Mesendoderm (in vitro differentiated cells): Measurements from ENCODE around the gene NOVA1.

Source experiments
- DNase-seq: peaks from one replicate; pipeline ENCODE4 v3.0.0; 2013
- H2AK5ac ChIP-seq: 2 replicates; pipeline ENCODE4 v1.6.1; 2013; ENCODE audit warnings: low read length, inconsistent platforms
- H2BK120ac ChIP-seq: 2 replicates; pipeline ENCODE4 v1.6.1; 2013; ENCODE audit warnings: low read depth, mild to moderate bottlenecking, low read length, moderate library complexity, mixed read lengths
- H2BK15ac ChIP-seq: replicated peaks from 2 replicates; pipeline ENCODE4 v1.6.1; 2013; ENCODE audit warnings: low read depth, mild to moderate bottlenecking, moderate library complexity
- H2BK5ac ChIP-seq: 2 replicates; pipeline ENCODE4 v1.6.1; 2013; ENCODE audit warnings: low read length, inconsistent platforms
- H3K18ac ChIP-seq: 2 replicates; pipeline ENCODE4 v1.6.1; 2013; ENCODE audit warnings: mild to moderate bottlenecking, low read length, mixed read lengths
- H3K23ac ChIP-seq: one replicate; pipeline ENCODE4 v1.6.1; 2013; ENCODE audit warnings: low read length
- H3K27ac ChIP-seq: 2 replicates; pipeline ENCODE4 v1.5.1; 2013; ENCODE audit warnings: low read depth, mild to moderate bottlenecking, inconsistent platforms, low read length, moderate library complexity
- H3K27me3 ChIP-seq: 2 replicates; pipeline ENCODE4 v1.6.1; 2013; ENCODE audit warnings: low read length, control low read depth, mild to moderate bottlenecking, inconsistent platforms; ENCODE audit not compliant: insufficient read depth, poor library complexity
- H3K36me3 ChIP-seq: 2 replicates; pipeline ENCODE4 v1.6.1; 2013; ENCODE audit warnings: low read length, inconsistent platforms; ENCODE audit not compliant: control insufficient read depth, insufficient read depth
- H3K4ac ChIP-seq: one replicate; pipeline ENCODE4 v1.6.1; 2013; ENCODE audit warnings: low read depth, mild to moderate bottlenecking, low read length, moderate library complexity
- H3K4me1 ChIP-seq: 2 replicates; pipeline ENCODE4 v1.6.1; 2013; ENCODE audit warnings: low read depth, low read length, inconsistent platforms; ENCODE audit not compliant: control insufficient read depth
- H3K4me2 ChIP-seq: 2 replicates; pipeline ENCODE4 v1.6.1; 2013; ENCODE audit warnings: low read length
- H3K4me3 ChIP-seq: 2 replicates; pipeline ENCODE4 v1.5.1; 2013; ENCODE audit warnings: mild to moderate bottlenecking, low read length
- H3K56ac ChIP-seq: one replicate; pipeline ENCODE4 v1.6.1; 2013; ENCODE audit warnings: low read length
- H3K79me1 ChIP-seq: 2 replicates; pipeline ENCODE4 v1.6.1; 2013; ENCODE audit warnings: low read length, inconsistent platforms
- H3K79me2 ChIP-seq: 2 replicates; pipeline ENCODE4 v1.6.1; 2013; ENCODE audit warnings: mild to moderate bottlenecking, low read length; ENCODE audit not compliant: control insufficient read depth, insufficient read depth
- H3K9ac ChIP-seq: 2 replicates; pipeline ENCODE4 v1.6.1; 2013; ENCODE audit warnings: low read length, inconsistent platforms
- H4K5ac ChIP-seq: one replicate; pipeline ENCODE4 v1.6.1; 2013; ENCODE audit warnings: low read length
- H4K8ac ChIP-seq: one replicate; pipeline ENCODE4 v1.6.1; 2013; ENCODE audit warnings: low read depth, mild to moderate bottlenecking, control low read depth, low read length, moderate library complexity
- WGBS: extraction: QIAGEN DNeasy Blood & Tissue Kit; methylation state at CpG from one replicate; pipeline ENCODE4 v1.1.7; 2013; ENCODE audit warnings: low lambda C conversion rate, missing lambda C conversion rate; ENCODE audit not compliant: insufficient coverage; ENCODE audit errors: extremely low coverage; 5-methylcytosine and 5-hydroxymethylcytosine counted together

Gene NOVA1

GRCh38 chr14:26596543-26597061 lies 1.2 kb downstream of the NOVA1 start:
- no CpG with 5 or more reads among the region's 21 CpGs for WGBS
- H4K8ac ChIP-seq: no peak overlapping the region
- H2BK120ac ChIP-seq: no peak overlapping the region
- H3K27me3 ChIP-seq: no peaks in the 10 kb centered on the region
- peak overlapping the region; percentile 21 for H3K4ac ChIP-seq
- H3K4me2 ChIP-seq: peak overlapping the region; percentile 88
- H3K4me1 ChIP-seq: no peaks in the 10 kb centered on the region
- no peaks in the 10 kb centered on the region for H3K36me3 ChIP-seq
- no peak overlapping the region for H3K23ac ChIP-seq
- no peaks in the 10 kb centered on the region for H3K79me1 ChIP-seq
- H3K27ac ChIP-seq: no peak overlapping the region
- H3K9ac ChIP-seq: peak overlapping the region; percentile 36
- H3K56ac ChIP-seq: peak overlapping the region; percentile 6
- H2AK5ac ChIP-seq: no peak overlapping the region
- peak overlapping the region; percentile 82 for H3K18ac ChIP-seq
- no peak overlapping the region for H4K5ac ChIP-seq
- H3K4me3 ChIP-seq: peak overlapping the region; percentile 16
- H2BK15ac ChIP-seq: no peak overlapping the region
- H2BK5ac ChIP-seq: no peak overlapping the region
- peak; percentile 6 for DNase-seq
- H3K79me2 ChIP-seq: no peaks in the 10 kb centered on the region

- no peak overlapping the region for H2BK15ac ChIP-seq
- peak overlapping the region; percentile 36 for H3K9ac ChIP-seq
- no peak overlapping the region for H3K18ac ChIP-seq
- H3K4ac ChIP-seq: no peak overlapping the region
- H3K79me2 ChIP-seq: no peaks in the 10 kb centered on the region
- no peaks in the 10 kb centered on the region for H3K27me3 ChIP-seq
- H3K56ac ChIP-seq: peak overlapping the region; percentile 6
- no peak for DNase-seq
- no peaks in the 10 kb centered on the region for H3K36me3 ChIP-seq
- WGBS: no CpG with 5 or more reads among the region's 8 CpGs
- H3K27ac ChIP-seq: no peak overlapping the region
- H2BK120ac ChIP-seq: no peak overlapping the region
- H4K8ac ChIP-seq: no peak overlapping the region
- H3K23ac ChIP-seq: no peak overlapping the region
- no peaks in the 10 kb centered on the region for H3K4me1 ChIP-seq
- H4K5ac ChIP-seq: no peak overlapping the region
- no peak overlapping the region for H2BK5ac ChIP-seq
- peak overlapping the region; percentile 16 for H3K4me3 ChIP-seq
- H2AK5ac ChIP-seq: no peak overlapping the region
- peak overlapping the region; percentile 88 for H3K4me2 ChIP-seq
- no peaks in the 10 kb centered on the region for H3K79me1 ChIP-seq
These were observed 1.8 kb downstream of the NOVA1 start for GRCh38 chr14:26595926-26596542.

- no CpG with 5 or more reads among the region's 2 CpGs for WGBS
These were observed 2.9 kb downstream of the NOVA1 start for GRCh38 chr14:26594756-26595545.

GRCh38 chr14:26594148-26594547 lies 3.7 kb downstream of the NOVA1 start:
- Histone ChIP-seq H4K8ac (no peak overlapping the region), H2AK5ac (no peak overlapping the region), H3K36me3 (no peaks in the 10 kb centered on the region), H3K18ac (no peak overlapping the region), H3K56ac (no peak overlapping the region), H3K79me2 (no peaks in the 10 kb centered on the region), H3K4me2 (no peak overlapping the region), H3K4me3 (no peak overlapping the region), H3K27ac (no peak overlapping the region), H3K27me3 (no peaks in the 10 kb centered on the region), H2BK15ac (no peak overlapping the region), H3K79me1 (no peaks in the 10 kb centered on the region), H2BK5ac (no peak overlapping the region), H4K5ac (no peak overlapping the region), H3K23ac (no peak overlapping the region), H3K4me1 (no peaks in the 10 kb centered on the region), H3K4ac (no peak overlapping the region), H2BK120ac (no peak overlapping the region), H3K9ac (no peak overlapping the region)
- no peak for DNase-seq
- no CpG with 5 or more reads among the region's 2 CpGs for WGBS

More at GRCh38 chr14:26594756-26595545, 2.9 kb downstream of the NOVA1 start:
- Histone ChIP-seq H2AK5ac (no peak overlapping the region), H4K5ac (no peak overlapping the region), H3K9ac (no peak overlapping the region), H3K36me3 (no peaks in the 10 kb centered on the region), H3K23ac (no peak overlapping the region), H3K18ac (no peak overlapping the region), H2BK120ac (no peak overlapping the region), H2BK5ac (no peak overlapping the region), H2BK15ac (no peak overlapping the region), H3K27me3 (no peaks in the 10 kb centered on the region), H3K79me1 (no peaks in the 10 kb centered on the region), H4K8ac (no peak overlapping the region), H3K27ac (no peak overlapping the region), H3K56ac (no peak overlapping the region), H3K79me2 (no peaks in the 10 kb centered on the region), H3K4me3 (no peak overlapping the region), H3K4ac (no peak overlapping the region), H3K4me1 (no peaks in the 10 kb centered on the region), H3K4me2 (no peak overlapping the region)
- no peak for DNase-seq

- H3K9ac ChIP-seq: no peak overlapping the region
- no peak overlapping the region for H3K4ac ChIP-seq
- no peaks in the 10 kb centered on the region for H3K79me1 ChIP-seq
- no peak overlapping the region for H3K23ac ChIP-seq
- no peak overlapping the region for H3K18ac ChIP-seq
- H3K56ac ChIP-seq: no peak overlapping the region
- H3K27me3 ChIP-seq: no peaks in the 10 kb centered on the region
- WGBS: 100% methylated on average over 2 of the region's 4 CpGs
- H3K36me3 ChIP-seq: no peaks in the 10 kb centered on the region
- DNase-seq: no peak
- no peaks in the 10 kb centered on the region for H3K4me1 ChIP-seq
- no peak overlapping the region for H2BK5ac ChIP-seq
- no peak overlapping the region for H3K27ac ChIP-seq
- H2BK15ac ChIP-seq: no peak overlapping the region
- H3K4me2 ChIP-seq: no peak overlapping the region
- no peak overlapping the region for H4K8ac ChIP-seq
- no peak overlapping the region for H4K5ac ChIP-seq
- H3K79me2 ChIP-seq: no peaks in the 10 kb centered on the region
- no peak overlapping the region for H2AK5ac ChIP-seq
- H3K4me3 ChIP-seq: no peak overlapping the region
- no peak overlapping the region for H2BK120ac ChIP-seq
These were observed 4.5 kb downstream of the NOVA1 start for GRCh38 chr14:26593357-26593756.
